Fibroblast of pulmonary artery (primary cell): Measurements from ENCODE around the gene DEK.
A peak's percentile ranks its signal among the peaks of the same experiment; 100 is the strongest.

Source experiments
- DNase-seq: peaks from one replicate; pipeline ENCODE4 v3.0.0-alpha.2; 2010; ENCODE audit warnings: low read depth
- H3K4me3 ChIP-seq: replicated peaks from 2 replicates; pipeline ENCODE4 v1.5.1; 2011; ENCODE audit warnings: low read depth, mild to moderate bottlenecking, control low read depth, low read length, moderate library complexity
- TF ChIP-seq, protein P1 (sequence below): IDR thresholded peaks from 2 replicates; pipeline ENCODE4 v1.5.1; 2011; ENCODE audit warnings: mild to moderate bottlenecking, control low read depth, low read length, inconsistent platforms; ENCODE audit errors: missing control alignments

The DEK gene

DNA sequence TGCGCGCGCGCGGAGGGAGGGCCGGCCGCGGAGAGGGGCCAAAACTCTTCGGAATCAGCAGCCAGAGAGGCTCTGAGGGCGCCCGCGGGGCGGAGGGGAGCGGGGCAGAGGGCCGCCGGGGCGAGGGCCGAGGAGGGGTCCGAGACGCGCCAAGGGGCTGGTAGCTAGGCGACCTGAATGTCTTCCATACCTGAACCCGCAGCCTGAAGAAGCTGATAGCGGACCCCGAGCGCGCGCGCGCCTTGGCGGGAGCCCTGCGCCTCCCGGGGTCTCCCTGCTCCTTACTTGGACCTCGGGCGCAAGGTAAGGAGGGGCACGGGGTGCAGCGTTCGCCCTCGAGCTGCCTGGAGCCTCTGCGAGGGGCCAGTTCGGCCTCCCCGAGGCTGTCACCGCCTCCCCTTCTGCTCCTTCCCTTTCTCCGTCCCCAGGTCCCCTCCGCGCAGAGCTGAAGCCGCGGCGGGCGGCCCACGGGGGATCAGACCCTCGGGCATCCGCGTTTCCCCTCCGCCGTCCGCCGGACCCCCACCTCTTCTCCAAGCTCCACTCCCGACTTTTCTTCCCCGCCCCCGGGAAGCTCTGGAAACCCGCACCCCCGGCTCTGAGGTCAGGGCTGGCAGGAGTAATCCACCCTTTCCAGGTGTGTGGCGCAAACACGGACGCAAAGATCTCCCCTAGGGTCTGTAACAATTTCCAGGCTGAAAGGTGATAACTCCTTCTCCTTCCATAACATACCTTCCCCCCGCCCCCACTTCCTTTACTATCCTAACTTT lies 13.1 kb upstream of the DEK start:
- TF ChIP-seq, protein P1, sequence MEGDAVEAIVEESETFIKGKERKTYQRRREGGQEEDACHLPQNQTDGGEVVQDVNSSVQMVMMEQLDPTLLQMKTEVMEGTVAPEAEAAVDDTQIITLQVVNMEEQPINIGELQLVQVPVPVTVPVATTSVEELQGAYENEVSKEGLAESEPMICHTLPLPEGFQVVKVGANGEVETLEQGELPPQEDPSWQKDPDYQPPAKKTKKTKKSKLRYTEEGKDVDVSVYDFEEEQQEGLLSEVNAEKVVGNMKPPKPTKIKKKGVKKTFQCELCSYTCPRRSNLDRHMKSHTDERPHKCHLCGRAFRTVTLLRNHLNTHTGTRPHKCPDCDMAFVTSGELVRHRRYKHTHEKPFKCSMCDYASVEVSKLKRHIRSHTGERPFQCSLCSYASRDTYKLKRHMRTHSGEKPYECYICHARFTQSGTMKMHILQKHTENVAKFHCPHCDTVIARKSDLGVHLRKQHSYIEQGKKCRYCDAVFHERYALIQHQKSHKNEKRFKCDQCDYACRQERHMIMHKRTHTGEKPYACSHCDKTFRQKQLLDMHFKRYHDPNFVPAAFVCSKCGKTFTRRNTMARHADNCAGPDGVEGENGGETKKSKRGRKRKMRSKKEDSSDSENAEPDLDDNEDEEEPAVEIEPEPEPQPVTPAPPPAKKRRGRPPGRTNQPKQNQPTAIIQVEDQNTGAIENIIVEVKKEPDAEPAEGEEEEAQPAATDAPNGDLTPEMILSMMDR: no peak
- DNase-seq: no peak
- H3K4me3 ChIP-seq: peak overlapping the region; percentile 17

- H3K4me3 ChIP-seq: peak overlapping the region; percentile 17
- TF ChIP-seq, protein P1: no peak
- DNase-seq: no peak
Measured at GRCh38 chr6:18276610-18277236, 12.4 kb upstream of the DEK start.

DNA sequence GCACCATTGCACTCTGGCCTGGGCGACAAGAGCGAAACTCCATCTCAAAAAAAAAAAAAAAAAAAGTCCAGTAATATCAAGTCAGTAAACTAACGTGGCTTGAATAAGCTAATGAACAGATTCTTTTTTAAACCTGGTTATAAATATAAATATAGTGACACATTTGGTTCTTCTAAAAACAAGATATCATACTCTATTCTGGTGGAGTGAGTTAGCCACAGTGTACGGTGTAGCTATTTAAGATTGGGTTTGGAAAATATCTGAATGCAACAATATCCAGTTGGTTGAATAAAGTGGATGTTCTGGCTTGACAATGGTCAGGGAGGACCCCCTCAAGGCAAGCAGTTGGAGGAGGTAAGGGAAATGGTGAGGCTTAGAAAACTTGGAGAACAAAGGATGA lies 5.9 kb upstream of the DEK start:
- DNase-seq: no peak
- TF ChIP-seq, protein P1: no peak
- no peak overlapping the region for H3K4me3 ChIP-seq

- DNase-seq: no peak
- no peak overlapping the region for H3K4me3 ChIP-seq
- TF ChIP-seq, protein P1: no peak
Measured at GRCh38 chr6:18269717-18270116, 5.4 kb upstream of the DEK start.

DNA sequence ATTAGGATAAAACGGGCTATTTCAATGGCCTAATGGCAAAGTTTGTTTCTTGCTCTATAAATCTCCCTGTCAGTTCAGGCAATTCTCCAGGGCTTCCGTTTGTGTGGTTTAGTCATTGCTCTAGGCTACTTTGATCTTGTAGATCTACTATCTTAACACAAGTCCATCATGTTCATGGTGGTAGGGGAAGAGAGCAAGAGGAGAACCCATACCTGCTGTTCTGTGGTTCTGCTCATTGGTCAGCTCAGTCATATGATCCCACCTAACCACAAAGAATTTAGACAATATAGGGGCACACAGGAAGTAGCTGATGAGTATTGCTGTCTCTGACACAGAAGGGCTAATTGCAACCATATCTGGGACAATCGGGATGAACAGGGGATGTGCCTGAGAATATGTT lies 4.9 kb upstream of the DEK start:
- H3K4me3 ChIP-seq: no peak overlapping the region
- TF ChIP-seq, protein P1: no peak
- DNase-seq: no peak

DNA sequence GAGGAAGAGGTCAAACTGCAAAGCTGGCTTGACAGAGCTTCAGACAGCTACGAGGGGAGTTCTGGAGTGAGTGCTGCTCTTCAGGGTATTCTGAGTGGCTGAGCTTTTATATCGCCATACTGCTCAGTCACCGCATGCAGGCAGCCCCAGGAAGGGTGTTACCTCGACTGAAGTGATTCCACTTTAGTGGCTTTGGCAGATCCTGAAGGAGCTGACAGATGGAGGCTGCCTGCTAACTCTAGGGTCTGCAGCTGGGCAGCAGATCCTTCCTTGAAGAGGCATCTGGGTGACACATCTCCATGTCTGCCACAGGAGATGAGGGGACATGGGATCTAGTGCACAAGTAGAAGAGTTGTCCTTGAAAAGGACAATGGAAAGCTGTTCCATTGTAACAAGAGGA lies 3.7 kb upstream of the DEK start:
- H3K4me3 ChIP-seq: no peak overlapping the region
- TF ChIP-seq, protein P1: no peak
- no peak for DNase-seq

DNA sequence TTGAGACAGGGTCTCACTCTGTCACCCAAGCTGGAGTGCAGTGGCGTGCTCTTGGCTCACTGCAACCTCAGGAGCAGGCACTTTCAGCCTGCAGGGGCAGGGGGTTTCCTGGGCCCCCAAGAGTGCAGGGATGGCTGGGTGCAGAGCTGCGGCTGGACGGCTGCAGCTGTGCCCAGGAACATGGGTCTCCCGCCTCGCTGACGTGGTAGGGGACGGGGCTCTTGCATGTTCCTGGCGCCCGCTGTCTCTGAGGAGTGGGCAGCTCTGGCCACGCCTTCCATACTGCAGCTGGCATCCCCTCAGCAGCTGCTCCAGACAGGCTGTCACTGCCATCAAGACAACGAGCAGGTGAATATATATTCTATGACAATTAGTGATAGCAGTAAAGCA lies 2.2 kb upstream of the DEK start:
- no peak overlapping the region for H3K4me3 ChIP-seq
- no peak for DNase-seq
- TF ChIP-seq, protein P1: no peak
